ENCODE results near the gene ZNF146.

- TF ChIP-seq POLR2AphosphoS5 (IDR thresholded peaks at IDR 0.05; ENCODE audit: low read depth, low read length) (no peak), TAF1 (IDR thresholded peaks at IDR 0.05; ENCODE audit: borderline replicate concordance, insufficient read depth, low read length) (no peak), SIN3A (IDR thresholded peaks at IDR 0.05; ENCODE audit: borderline replicate concordance, insufficient read depth, low read length) (no peak), FOXP2 (optimal IDR thresholded peaks at IDR 0.05; ENCODE audit: borderline replicate concordance, extremely low read depth, extremely low read length, insufficient read depth) (no peak)
- TF ChIP-seq, protein P1, sequence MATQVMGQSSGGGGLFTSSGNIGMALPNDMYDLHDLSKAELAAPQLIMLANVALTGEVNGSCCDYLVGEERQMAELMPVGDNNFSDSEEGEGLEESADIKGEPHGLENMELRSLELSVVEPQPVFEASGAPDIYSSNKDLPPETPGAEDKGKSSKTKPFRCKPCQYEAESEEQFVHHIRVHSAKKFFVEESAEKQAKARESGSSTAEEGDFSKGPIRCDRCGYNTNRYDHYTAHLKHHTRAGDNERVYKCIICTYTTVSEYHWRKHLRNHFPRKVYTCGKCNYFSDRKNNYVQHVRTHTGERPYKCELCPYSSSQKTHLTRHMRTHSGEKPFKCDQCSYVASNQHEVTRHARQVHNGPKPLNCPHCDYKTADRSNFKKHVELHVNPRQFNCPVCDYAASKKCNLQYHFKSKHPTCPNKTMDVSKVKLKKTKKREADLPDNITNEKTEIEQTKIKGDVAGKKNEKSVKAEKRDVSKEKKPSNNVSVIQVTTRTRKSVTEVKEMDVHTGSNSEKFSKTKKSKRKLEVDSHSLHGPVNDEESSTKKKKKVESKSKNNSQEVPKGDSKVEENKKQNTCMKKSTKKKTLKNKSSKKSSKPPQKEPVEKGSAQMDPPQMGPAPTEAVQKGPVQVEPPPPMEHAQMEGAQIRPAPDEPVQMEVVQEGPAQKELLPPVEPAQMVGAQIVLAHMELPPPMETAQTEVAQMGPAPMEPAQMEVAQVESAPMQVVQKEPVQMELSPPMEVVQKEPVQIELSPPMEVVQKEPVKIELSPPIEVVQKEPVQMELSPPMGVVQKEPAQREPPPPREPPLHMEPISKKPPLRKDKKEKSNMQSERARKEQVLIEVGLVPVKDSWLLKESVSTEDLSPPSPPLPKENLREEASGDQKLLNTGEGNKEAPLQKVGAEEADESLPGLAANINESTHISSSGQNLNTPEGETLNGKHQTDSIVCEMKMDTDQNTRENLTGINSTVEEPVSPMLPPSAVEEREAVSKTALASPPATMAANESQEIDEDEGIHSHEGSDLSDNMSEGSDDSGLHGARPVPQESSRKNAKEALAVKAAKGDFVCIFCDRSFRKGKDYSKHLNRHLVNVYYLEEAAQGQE (IDR thresholded peaks at IDR 0.05; ENCODE audit: insufficient read depth in 1 of 2, low read depth in 2 of 2, low read length in 2 of 2) = no peak
These were observed 40.4 kb downstream of the ZNF146 start for GRCh38 chr19:36255316-36255715.
